Chondrocyte (in vitro differentiated cells): Measurements from ENCODE around the gene FAM167B. TPM values are rescaled to one million over a fixed set of nuclear protein-coding genes. Genes with fewer than 3 reads are reported as not detected.

Experiments
- DNase-seq: peaks from one replicate; pipeline ENCODE4 v3.0.0; 2021; ENCODE audit warnings: mixed read lengths, low spot score
- H3K27ac Mint-ChIP-seq: one replicate; pipeline ENCODE4 v1.8.0; 2021; ENCODE audit warnings: mild to moderate bottlenecking, moderate library complexity, mixed read lengths; ENCODE audit not compliant: unreplicated experiment
- H3K27me3 Mint-ChIP-seq: 2 replicates; pipeline ENCODE4 v1.8.0; 2021; ENCODE audit warnings: low read depth, mixed read lengths
- H3K36me3 Mint-ChIP-seq: 2 replicates; pipeline ENCODE4 v1.8.0; 2021; ENCODE audit warnings: low read depth, mixed read lengths
- H3K4me1 Mint-ChIP-seq: 2 replicates; pipeline ENCODE4 v1.8.0; 2021; ENCODE audit warnings: low read depth, mild to moderate bottlenecking, mixed read lengths
- H3K4me3 Mint-ChIP-seq: one replicate; pipeline ENCODE4 v1.8.0; 2021; ENCODE audit warnings: mild to moderate bottlenecking, moderate library complexity, mixed read lengths; ENCODE audit not compliant: unreplicated experiment
- H3K9me3 Mint-ChIP-seq: 2 replicates; pipeline ENCODE4 v1.8.0; 2021; ENCODE audit warnings: low read depth, mixed read lengths
- CTCF ChIP-seq: fragments of 200-600 bp; sonication (generic); IDR thresholded peaks from 2 replicates; pipeline ENCODE4 v1.5.0; 2021; ENCODE audit warnings: antibody characterized with exemption, mild to moderate bottlenecking, moderate library complexity
- total RNA-seq: library from RNA; stranded (reverse); gene quantifications from 3 replicates; pipeline ENCODE4 v1.2.1, GENCODE V29; 2021

Gene FAM167B
- total RNA-seq, 1 donor from 2014 or later = 2.9 TPM

- Mint-ChIP-seq H3K27ac (peak within 1 kb of the TSS; percentile 93), H3K4me3 (peak within 1 kb of the TSS; percentile 85), H3K27me3 (no peaks in the 10 kb centered on the region), H3K36me3 (peaks cover 17% of the 10 kb centered on the region), H3K9me3 (no peaks in the 10 kb centered on the region), H3K4me1 (peaks cover 55% of the 10 kb centered on the region)
- TF ChIP-seq CTCF = no peak
- no peak for DNase-seq
Measured at GRCh38 chr1:32200226-32201010, 46.6 kb upstream of the FAM167B start, which contains the start of gene CCDC28B. CCDC28B (plus strand) TSS chr1:32200595; CDS start chr1:32201936, 1,341 bp downstream.

GRCh38 chr1:32201011-32201855, 45.8 kb upstream of the FAM167B start:
- Mint-ChIP-seq H3K4me3 (peak overlapping the region; percentile 85), H3K4me1 (peaks cover 56% of the 10 kb centered on the region), H3K27ac (peak overlapping the region; percentile 93), H3K9me3 (no peaks in the 10 kb centered on the region), H3K27me3 (no peaks in the 10 kb centered on the region), H3K36me3 (peaks cover 13% of the 10 kb centered on the region)
- peak; percentile 55 for TF ChIP-seq CTCF
- DNase-seq = no peak

GRCh38 chr1:32204943-32205361, 42.1 kb upstream of the FAM167B start:
- H3K4me3 Mint-ChIP-seq = peak overlapping the region; percentile 85
- no peaks in the 10 kb centered on the region for H3K9me3 Mint-ChIP-seq
- no peak for DNase-seq
- no peak for TF ChIP-seq CTCF
- no peaks in the 10 kb centered on the region for H3K27me3 Mint-ChIP-seq
- no peaks in the 10 kb centered on the region for H3K36me3 Mint-ChIP-seq
- H3K27ac Mint-ChIP-seq = peak overlapping the region; percentile 22
- H3K4me1 Mint-ChIP-seq = peaks cover 32% of the 10 kb centered on the region

- DNase-seq = no peak
- TF ChIP-seq CTCF = no peak
- Mint-ChIP-seq H3K4me1 (peaks cover 28% of the 10 kb centered on the region), H3K9me3 (no peaks in the 10 kb centered on the region), H3K4me3 (peak within 1 kb of the TSS; percentile 85), H3K27me3 (no peaks in the 10 kb centered on the region), H3K36me3 (no peaks in the 10 kb centered on the region), H3K27ac (peak within 1 kb of the TSS; percentile 63)
Measured at GRCh38 chr1:32205401-32206370, 41.3 kb upstream of the FAM167B start, which contains the start of gene IQCC. IQCC (plus strand) TSS chr1:32205671; CDS start chr1:32205682, 11 bp downstream.
